Caco-2 (cell line): Measurements from ENCODE around the gene SMARCAD1. TPM values are rescaled to one million over a fixed set of nuclear protein-coding genes. Genes with fewer than 3 reads are reported as not detected.

Source experiments
- BruUV-seq: library from RNA; stranded (reverse); fragments of 400-500 nt; replicated peaks from 2 replicates; lab custom pipeline; 2021; lab: Mats Ljungman, UMichigan
- CTCF ChIA-PET: fragments of 300-600 bp; sonication (Branson Sonifier 250); formaldehyde crosslinking; loops from one replicate; lab custom pipeline; 2022; ENCODE audit warnings: antibody characterized with exemption; lab: Charles Lee
- POLR2A ChIA-PET: fragments of 300-600 bp; sonication (Branson Sonifier 250); formaldehyde crosslinking; loops from one replicate; lab custom pipeline; 2022; ENCODE audit warnings: antibody characterized with exemption; lab: Charles Lee
- DNase-seq, 2 experiments: peaks; one replicate each; pipeline versions ENCODE4 v3.0.0 to v3.0.0-alpha.2; 2020 to 2022
- H3K27me3 ChIP-seq: replicated peaks from 2 replicates; pipeline ENCODE4 v1.6.0; 2011; ENCODE audit warnings: low read length; ENCODE audit not compliant: control insufficient read depth, insufficient read depth
- H3K36me3 ChIP-seq: 2 replicates; pipeline ENCODE4 v1.5.1; 2011; ENCODE audit warnings: low read length; ENCODE audit not compliant: control insufficient read depth, insufficient read depth
- H3K4me1 ChIP-seq: fragments of 250-450 bp; sonication (Bioruptor Pico); 2 replicates; pipeline ENCODE4 v1.5.1; 2020; ENCODE audit warnings: mild to moderate bottlenecking
- H3K4me3 ChIP-seq: 2 replicates; pipeline ENCODE4 v1.5.1; 2011; ENCODE audit warnings: low read depth, mild to moderate bottlenecking, control low read depth, low read length
- H3K9me3 ChIP-seq: fragments of 250-450 bp; sonication (Bioruptor Pico); 2 replicates; pipeline ENCODE4 v1.5.1; 2020; ENCODE audit warnings: mild to moderate bottlenecking, moderate library complexity
- H3K27ac Mint-ChIP-seq: one replicate; pipeline ENCODE4 v1.8.0; 2022; ENCODE audit warnings: mixed read lengths; ENCODE audit not compliant: unreplicated experiment
- H3K27me3 Mint-ChIP-seq: one replicate; pipeline ENCODE4 v1.8.0; 2022; ENCODE audit warnings: mixed read lengths; ENCODE audit not compliant: insufficient read depth, unreplicated experiment
- H3K36me3 Mint-ChIP-seq: one replicate; pipeline ENCODE4 v1.8.0; 2022; ENCODE audit warnings: mild to moderate bottlenecking, mixed read lengths; ENCODE audit not compliant: insufficient read depth, unreplicated experiment
- H3K4me1 Mint-ChIP-seq: one replicate; pipeline ENCODE4 v1.8.0; 2022; ENCODE audit warnings: low read depth, mixed read lengths; ENCODE audit not compliant: unreplicated experiment
- H3K4me3 Mint-ChIP-seq: one replicate; pipeline ENCODE4 v1.8.0; 2022; ENCODE audit warnings: mild to moderate bottlenecking, moderate library complexity, mixed read lengths; ENCODE audit not compliant: unreplicated experiment
- H3K9me3 Mint-ChIP-seq: one replicate; pipeline ENCODE4 v1.8.0; 2022; ENCODE audit warnings: mixed read lengths; ENCODE audit not compliant: unreplicated experiment
- CTCF ChIP-seq, 2 experiments: fragments of 200-600 bp in 1 of 2; IDR thresholded peaks; 1 replicate in 1 of 2; 2 replicates in 1 of 2; pipeline versions ENCODE4 v1.5.1 to v1.8.0; 2011 to 2022; ENCODE audit warnings: antibody characterized with exemption in 1 of 2, control low read depth in 1 of 2, inconsistent platforms in 1 of 2, low read depth in 1 of 2, low read length in 1 of 2, mild to moderate bottlenecking in 1 of 2, moderate library complexity in 1 of 2; ENCODE audit not compliant: insufficient read depth in 1 of 2, severe bottlenecking in 1 of 2, unreplicated experiment in 1 of 2
- intact Hi-C: fragments of 100-400 bp; cut with micrococcal nuclease; formaldehyde crosslinking; loops from one replicate; pipeline ENCODE4 v1.10.0; 2022; ENCODE audit not compliant: unreplicated experiment
- total RNA-seq: library from RNA; stranded (reverse); gene quantifications from 2 replicates; pipeline ENCODE4 v1.2.3, GENCODE V29; 2022

Gene SMARCAD1
- total RNA-seq, 1 experiment from 2014 or later, result 31.8 TPM

GRCh38 chr4:94202769-94203168 is 4.9 kb upstream of the SMARCAD1 start:
- Mint-ChIP-seq H3K36me3 (peaks cover 6% of the 10 kb centered on the region), H3K27ac (no peak overlapping the region), H3K4me1 (no peaks in the 10 kb centered on the region), H3K9me3 (no peaks in the 10 kb centered on the region), H3K4me3 (no peak overlapping the region), H3K27me3 (peaks cover 2% of the 10 kb centered on the region)
- CTCF ChIA-PET, result no interaction called here
- no peaks in the 10 kb centered on the region for H3K36me3 ChIP-seq
- no peaks in the 10 kb centered on the region; the same call in 1 of the 2 replicates for H3K9me3 ChIP-seq
- no peak for DNase-seq
- H3K4me1 ChIP-seq, result no peaks in the 10 kb centered on the region
- no peak overlapping the region for H3K4me3 ChIP-seq
- intact Hi-C loops, result no loop called here
- H3K27me3 ChIP-seq, result no peaks in the 10 kb centered on the region
- no peak for TF ChIP-seq CTCF (IDR thresholded peaks at IDR 0.05; ENCODE audit: insufficient read depth in 1 of 2, low read depth in 1 of 2, low read length in 1 of 2, severe bottlenecking in 1 of 2, unreplicated experiment in 1 of 2)
- POLR2A ChIA-PET, result no interaction called here
- no TSS peak for BruUV-seq

- intact Hi-C loops, result no loop called here
- ChIA-PET CTCF (no interaction called here), POLR2A (no interaction called here)
- TF ChIP-seq CTCF (IDR thresholded peaks at IDR 0.05; ENCODE audit: insufficient read depth in 1 of 2, low read depth in 1 of 2, low read length in 1 of 2, severe bottlenecking in 1 of 2, unreplicated experiment in 1 of 2), result no peak
- Mint-ChIP-seq H3K27me3 (no peaks in the 10 kb centered on the region), H3K36me3 (peaks cover 37% of the 10 kb centered on the region), H3K9me3 (no peaks in the 10 kb centered on the region), H3K27ac (peak overlapping the region; percentile 100), H3K4me3 (peak overlapping the region; percentile 99), H3K4me1 (peaks cover 14% of the 10 kb centered on the region)
- TSS peak; percentile 46 for BruUV-seq
- no peaks in the 10 kb centered on the region for H3K36me3 ChIP-seq
- DNase-seq, result no peak
- H3K4me1 ChIP-seq, result peaks cover 6% of the 10 kb centered on the region; the same call in 1 of the 2 replicates
- no peaks in the 10 kb centered on the region for H3K9me3 ChIP-seq
- H3K27me3 ChIP-seq, result no peaks in the 10 kb centered on the region
- peak overlapping the region; percentile 68 for H3K4me3 ChIP-seq
Measured at GRCh38 chr4:94208266-94208665, 601 bp downstream of the SMARCAD1 start.

- no peaks in the 10 kb centered on the region for H3K9me3 ChIP-seq
- no TSS peak for BruUV-seq
- Mint-ChIP-seq H3K4me1 (peaks cover 14% of the 10 kb centered on the region), H3K27ac (no peak overlapping the region), H3K36me3 (peaks cover 43% of the 10 kb centered on the region), H3K4me3 (peak overlapping the region; percentile 99), H3K27me3 (no peaks in the 10 kb centered on the region), H3K9me3 (no peaks in the 10 kb centered on the region)
- intact Hi-C loops, result no loop called here
- peaks cover 6% of the 10 kb centered on the region; the same call in 1 of the 2 replicates for H3K4me1 ChIP-seq
- ChIA-PET CTCF (no interaction called here), POLR2A (no interaction called here)
- no peaks in the 10 kb centered on the region for H3K36me3 ChIP-seq
- peak overlapping the region; percentile 68 for H3K4me3 ChIP-seq
- H3K27me3 ChIP-seq, result no peaks in the 10 kb centered on the region
- DNase-seq, result no peak
- no peak for TF ChIP-seq CTCF (IDR thresholded peaks at IDR 0.05; ENCODE audit: insufficient read depth in 1 of 2, low read depth in 1 of 2, low read length in 1 of 2, severe bottlenecking in 1 of 2, unreplicated experiment in 1 of 2)
Measured at GRCh38 chr4:94208918-94209317, 1.3 kb downstream of the SMARCAD1 start.
